Putamen (tissue), 1 donor: ENCODE data around the gene NPY4R.
"Not testable (repeated sequence)": the region's sequence is repeated elsewhere in the genome, so short reads cannot be mapped to it uniquely, and the experiment has no call there.

Experiments used
- DNase-seq: peaks from one replicate; pipeline ENCODE4 v3.0.0-alpha.2; 2016; ENCODE audit warnings: low spot score

The NPY4R gene

GRCh38 chr10:46465765-46466164 is at the start of gene NPY4R:
NPY4R (minus strand) TSS chr10:46465958; CDS start chr10:46462635, 3,323 bp downstream.
- not testable (repeated sequence) for DNase-seq

- no peak for DNase-seq
These were observed 49.6 kb upstream of the NPY4R start for GRCh38 chr10:46515366-46515765.

GRCh38 chr10:46514899-46515298 is 49.1 kb upstream of the NPY4R start:
- DNase-seq: no peak

- no peak for DNase-seq
These were observed 48.7 kb upstream of the NPY4R start for GRCh38 chr10:46514431-46514861.

- not testable (repeated sequence) for DNase-seq
These were observed 47.6 kb upstream of the NPY4R start for GRCh38 chr10:46513333-46513732.

- not testable (repeated sequence) for DNase-seq
These were observed 47.0 kb upstream of the NPY4R start for GRCh38 chr10:46512725-46513124.

GRCh38 chr10:46512002-46512401 is 46.2 kb upstream of the NPY4R start:
- not testable (repeated sequence) for DNase-seq

- not testable (repeated sequence) for DNase-seq
These were observed 34.2 kb upstream of the NPY4R start for GRCh38 chr10:46499990-46500389.

GRCh38 chr10:46498985-46499703 is 33.4 kb upstream of the NPY4R start:
- not testable (repeated sequence) for DNase-seq

- not testable (repeated sequence) for DNase-seq
These were observed 32.1 kb upstream of the NPY4R start for GRCh38 chr10:46497878-46498277.

GRCh38 chr10:46497401-46497800 is 31.6 kb upstream of the NPY4R start:
- DNase-seq: not testable (repeated sequence)

GRCh38 chr10:46491364-46492114 is 25.8 kb upstream of the NPY4R start:
- DNase-seq: not testable (repeated sequence)

GRCh38 chr10:46490285-46490684 is 24.5 kb upstream of the NPY4R start:
- not testable (repeated sequence) for DNase-seq

GRCh38 chr10:46486459-46486858 is 20.7 kb upstream of the NPY4R start:
- DNase-seq: not testable (repeated sequence)

GRCh38 chr10:46474746-46475320 is 9.1 kb upstream of the NPY4R start:
- not testable (repeated sequence) for DNase-seq

GRCh38 chr10:46473758-46474157 is 8.0 kb upstream of the NPY4R start:
- not testable (repeated sequence) for DNase-seq

GRCh38 chr10:46470134-46470533 is 4.4 kb upstream of the NPY4R start:
- DNase-seq: not testable (repeated sequence)

- not testable (repeated sequence) for DNase-seq
These were observed 2.5 kb upstream of the NPY4R start for GRCh38 chr10:46468119-46468809.

- DNase-seq: not testable (repeated sequence)
These were observed 2.1 kb downstream of the NPY4R start for GRCh38 chr10:46463608-46464007.

- not testable (repeated sequence) for DNase-seq
These were observed 3.5 kb downstream of the NPY4R start for GRCh38 chr10:46462276-46462675.

GRCh38 chr10:46459579-46459978 is 6.2 kb downstream of the NPY4R start:
- not testable (repeated sequence) for DNase-seq

GRCh38 chr10:46457071-46457470 is 8.7 kb downstream of the NPY4R start:
- not testable (repeated sequence) for DNase-seq
